ENCODE measurements around the gene NDUFC2.

NDUFC2 gene

DNA sequence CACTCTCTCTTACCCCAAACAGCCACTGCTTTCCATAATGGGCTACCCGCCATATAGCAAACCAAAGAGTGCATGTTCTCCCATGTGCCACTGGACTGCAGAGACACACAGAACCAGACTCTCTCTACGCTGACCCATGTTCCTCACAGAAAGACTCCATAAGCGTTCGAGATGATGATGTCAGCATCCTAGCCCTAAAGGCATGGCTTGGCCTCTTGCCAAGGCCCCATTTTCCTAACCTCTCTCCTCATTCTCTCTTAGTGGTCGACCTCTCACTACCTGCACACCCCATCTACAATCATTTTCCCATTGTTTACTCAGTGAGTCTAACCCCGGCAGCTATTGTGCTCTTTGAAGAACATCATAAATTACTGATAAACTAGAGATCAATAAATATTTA, 4.9 kb downstream of the NDUFC2 start:
- H3K27ac Mint-ChIP-seq (ENCODE audit: low read depth): no peak overlapping the region
- peaks cover 44% of the 10 kb centered on the region for H3K4me1 Mint-ChIP-seq
- H3K9me3 Mint-ChIP-seq: no peaks in the 10 kb centered on the region
- H3K36me3 Mint-ChIP-seq (ENCODE audit: insufficient read depth): peaks cover 24% of the 10 kb centered on the region
- H3K4me3 Mint-ChIP-seq: no peak overlapping the region
- ATAC-seq (replicated peaks; ENCODE audit: extremely low read depth, poor library complexity, severe bottlenecking): no peak
- H3K27me3 Mint-ChIP-seq: no peaks in the 10 kb centered on the region
- no peak for DNase-seq (ENCODE audit: low spot score in 2 of 2)

DNA sequence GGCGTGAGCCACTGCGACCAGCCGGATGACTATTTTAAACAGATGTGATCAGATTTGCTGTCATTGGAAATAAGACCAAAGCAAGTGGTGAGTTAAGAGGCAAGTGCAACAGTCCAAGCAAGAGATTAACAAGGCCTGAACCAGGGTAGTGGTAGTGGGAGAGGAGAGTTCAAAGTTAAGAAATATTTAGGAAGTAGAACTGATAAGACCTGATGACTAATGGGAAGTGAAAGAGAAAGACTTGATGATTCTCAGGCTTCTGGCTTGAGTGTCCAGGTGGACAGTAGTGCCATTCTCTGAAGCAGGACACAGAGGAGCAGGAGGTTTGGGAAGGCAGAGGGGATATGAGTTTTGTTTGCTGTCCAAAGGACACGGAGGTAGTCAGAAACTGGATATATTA, 7.2 kb downstream of the NDUFC2 start:
- Mint-ChIP-seq H3K4me3 (no peak overlapping the region), H3K9me3 (no peaks in the 10 kb centered on the region), H3K4me1 (peaks cover 40% of the 10 kb centered on the region), H3K27me3 (no peaks in the 10 kb centered on the region), H3K36me3 (ENCODE audit: insufficient read depth) (peaks cover 39% of the 10 kb centered on the region), H3K27ac (ENCODE audit: low read depth) (no peak overlapping the region)
- DNase-seq (ENCODE audit: low spot score in 2 of 2) (no peak), ATAC-seq (replicated peaks; ENCODE audit: extremely low read depth, poor library complexity, severe bottlenecking) (no peak)

DNA sequence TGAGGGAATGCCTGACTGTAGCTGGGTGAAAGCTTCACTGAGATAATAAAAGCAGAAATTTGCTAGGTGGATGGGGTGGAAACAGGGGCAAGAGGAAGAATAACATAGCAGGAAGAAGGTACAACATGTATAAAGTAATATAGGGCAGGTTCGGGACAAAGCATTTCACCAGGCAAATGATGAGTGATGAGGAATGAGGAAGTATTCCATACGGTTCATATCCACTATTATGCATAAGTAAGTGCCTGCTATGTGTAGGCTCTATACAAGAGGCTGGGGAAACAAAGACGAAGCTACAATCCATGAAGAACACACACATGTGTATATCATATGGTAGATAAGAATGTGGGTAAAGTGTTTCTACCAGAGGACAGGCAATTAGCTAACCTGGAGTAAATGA, 7.9 kb downstream of the NDUFC2 start:
- Mint-ChIP-seq H3K36me3 (ENCODE audit: insufficient read depth) (peaks cover 39% of the 10 kb centered on the region), H3K27ac (ENCODE audit: low read depth) (no peak overlapping the region)
- DNase-seq (ENCODE audit: low spot score in 2 of 2): no peak

DNA sequence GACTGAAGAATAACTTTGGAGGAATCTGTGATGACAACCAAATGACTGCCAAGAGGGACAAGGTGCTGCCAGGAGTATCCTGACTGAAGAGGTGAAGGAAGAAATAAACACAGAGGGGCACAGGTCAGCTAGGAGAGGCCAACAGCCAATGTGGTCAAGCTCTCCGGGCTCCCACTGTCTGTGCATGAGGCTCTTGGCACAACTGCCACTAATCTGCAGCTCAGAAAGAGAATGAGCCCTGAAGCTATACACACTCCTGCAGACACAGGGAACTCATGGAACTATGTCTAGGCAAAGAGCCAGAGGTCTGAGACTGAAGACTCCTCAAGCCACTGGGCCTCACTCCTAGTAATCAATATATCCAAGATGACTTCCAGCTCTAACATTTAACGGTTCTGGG, 9.0 kb downstream of the NDUFC2 start:
- no peaks in the 10 kb centered on the region for H3K9me3 Mint-ChIP-seq
- DNase-seq (ENCODE audit: low spot score in 2 of 2): no peak
- no peaks in the 10 kb centered on the region for H3K27me3 Mint-ChIP-seq
- H3K4me3 Mint-ChIP-seq: no peak overlapping the region
- ATAC-seq (replicated peaks; ENCODE audit: extremely low read depth, poor library complexity, severe bottlenecking): no peak
- H3K4me1 Mint-ChIP-seq: peaks cover 28% of the 10 kb centered on the region
- no peak overlapping the region for H3K27ac Mint-ChIP-seq (ENCODE audit: low read depth)
- peaks cover 39% of the 10 kb centered on the region for H3K36me3 Mint-ChIP-seq (ENCODE audit: insufficient read depth)

More for the DNA sequence above, 7.9 kb downstream of the NDUFC2 start:
- Mint-ChIP-seq H3K27me3 (no peaks in the 10 kb centered on the region), H3K4me1 (peaks cover 37% of the 10 kb centered on the region), H3K9me3 (no peaks in the 10 kb centered on the region), H3K4me3 (no peak overlapping the region)
- ATAC-seq (replicated peaks; ENCODE audit: extremely low read depth, poor library complexity, severe bottlenecking): no peak

DNA sequence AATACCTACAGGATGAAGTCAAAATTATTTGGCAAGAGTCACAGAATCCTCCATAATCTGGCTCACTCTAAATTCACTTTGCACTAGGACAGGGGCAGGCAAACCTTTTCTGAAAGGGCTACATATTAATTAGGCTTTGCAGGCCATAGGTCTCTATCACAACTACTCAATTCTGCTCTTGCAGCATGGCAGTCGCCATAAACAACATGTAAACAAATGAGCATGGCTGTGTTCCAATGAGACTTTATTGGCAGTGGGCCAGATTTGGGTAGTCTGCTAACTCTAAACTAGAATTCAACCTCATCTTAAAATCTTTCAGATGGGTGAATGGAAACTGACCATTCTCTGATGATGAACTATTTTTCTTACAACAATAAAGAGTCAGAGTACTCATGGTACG, 10.2 kb downstream of the NDUFC2 start:
- H3K4me1 Mint-ChIP-seq: peaks cover 20% of the 10 kb centered on the region
- peaks cover 38% of the 10 kb centered on the region for H3K36me3 Mint-ChIP-seq (ENCODE audit: insufficient read depth)
- H3K27ac Mint-ChIP-seq (ENCODE audit: low read depth): no peak overlapping the region
- H3K9me3 Mint-ChIP-seq: no peaks in the 10 kb centered on the region
- DNase-seq (ENCODE audit: low spot score in 2 of 2) (no peak), ATAC-seq (replicated peaks; ENCODE audit: extremely low read depth, poor library complexity, severe bottlenecking) (no peak)
- no peak overlapping the region for H3K4me3 Mint-ChIP-seq
- H3K27me3 Mint-ChIP-seq: no peaks in the 10 kb centered on the region

DNA sequence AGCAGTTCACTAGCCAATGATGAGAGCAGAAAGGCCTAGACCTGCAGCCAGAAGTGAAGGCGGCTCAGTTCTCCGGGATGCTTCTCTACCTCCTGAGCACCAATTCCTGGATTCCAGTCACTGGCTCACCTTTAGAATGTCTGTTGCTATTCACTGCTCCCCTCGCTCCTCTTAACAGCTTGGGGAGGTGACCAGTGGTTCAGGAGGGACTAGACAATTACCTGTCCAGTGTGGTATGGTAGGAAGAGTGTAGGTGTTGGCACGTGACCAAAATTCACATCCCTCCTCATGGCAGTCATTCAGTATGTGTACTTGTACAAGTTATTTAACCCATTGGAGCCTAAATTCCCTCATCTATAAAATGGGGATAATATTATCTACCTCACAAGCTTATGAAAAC, 12.0 kb downstream of the NDUFC2 start:
- DNase-seq (ENCODE audit: low spot score in 2 of 2): no peak
- Mint-ChIP-seq H3K9me3 (no peaks in the 10 kb centered on the region), H3K4me1 (peaks cover 13% of the 10 kb centered on the region), H3K27ac (ENCODE audit: low read depth) (no peak overlapping the region), H3K36me3 (ENCODE audit: insufficient read depth) (peaks cover 33% of the 10 kb centered on the region), H3K27me3 (no peaks in the 10 kb centered on the region), H3K4me3 (no peak overlapping the region)
- no peak for ATAC-seq (replicated peaks; ENCODE audit: extremely low read depth, poor library complexity, severe bottlenecking)

DNA sequence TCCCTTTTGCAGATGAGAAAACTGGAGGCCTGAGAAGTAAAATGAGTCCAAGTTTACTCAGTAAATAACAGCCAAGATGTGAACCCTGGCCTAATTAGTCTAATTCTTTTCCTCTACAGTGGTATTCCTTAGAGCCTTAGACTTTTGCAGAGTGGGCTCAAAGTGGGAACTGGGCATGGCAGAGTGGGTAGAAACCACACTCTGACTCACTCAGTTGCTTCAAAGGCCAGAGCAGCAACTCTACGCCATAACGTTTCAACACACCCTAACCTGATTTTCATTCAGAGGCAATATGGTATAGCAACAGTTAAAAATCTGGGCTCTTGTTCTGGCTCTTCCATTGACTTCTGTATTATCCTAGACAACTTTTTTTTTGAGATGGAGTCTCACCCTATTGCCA, 13.2 kb downstream of the NDUFC2 start:
- Mint-ChIP-seq H3K27me3 (no peaks in the 10 kb centered on the region), H3K4me1 (peaks cover 9% of the 10 kb centered on the region), H3K4me3 (no peak overlapping the region), H3K9me3 (no peaks in the 10 kb centered on the region), H3K27ac (ENCODE audit: low read depth) (no peak overlapping the region), H3K36me3 (ENCODE audit: insufficient read depth) (peaks cover 29% of the 10 kb centered on the region)
- DNase-seq (ENCODE audit: low spot score in 2 of 2) (no peak), ATAC-seq (replicated peaks; ENCODE audit: extremely low read depth, poor library complexity, severe bottlenecking) (no peak)

DNA sequence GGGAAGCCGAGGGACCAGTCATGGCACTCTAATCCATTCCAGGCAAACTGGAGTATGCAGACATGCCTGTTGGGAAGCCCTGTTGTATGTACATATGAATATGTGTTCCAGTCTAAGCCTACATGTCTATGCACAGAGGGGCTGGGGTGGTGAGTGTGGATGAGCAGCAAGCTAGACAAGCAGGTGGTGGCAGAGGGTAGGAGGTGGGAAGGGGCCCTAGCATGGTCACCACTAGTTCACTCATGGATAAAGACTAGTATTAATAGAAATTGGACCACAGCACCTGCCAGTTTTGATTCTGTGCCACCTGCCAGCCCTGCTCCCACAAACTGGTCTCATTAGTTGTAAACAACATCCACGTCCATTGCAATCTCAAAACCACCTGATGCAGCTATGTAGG, 14.5 kb downstream of the NDUFC2 start:
- Mint-ChIP-seq H3K27me3 (no peaks in the 10 kb centered on the region), H3K27ac (ENCODE audit: low read depth) (no peak overlapping the region), H3K9me3 (no peaks in the 10 kb centered on the region), H3K36me3 (ENCODE audit: insufficient read depth) (peaks cover 19% of the 10 kb centered on the region), H3K4me3 (no peak overlapping the region), H3K4me1 (peaks cover 8% of the 10 kb centered on the region)
- ATAC-seq (replicated peaks; ENCODE audit: extremely low read depth, poor library complexity, severe bottlenecking) (no peak), DNase-seq (ENCODE audit: low spot score in 2 of 2) (no peak)

DNA sequence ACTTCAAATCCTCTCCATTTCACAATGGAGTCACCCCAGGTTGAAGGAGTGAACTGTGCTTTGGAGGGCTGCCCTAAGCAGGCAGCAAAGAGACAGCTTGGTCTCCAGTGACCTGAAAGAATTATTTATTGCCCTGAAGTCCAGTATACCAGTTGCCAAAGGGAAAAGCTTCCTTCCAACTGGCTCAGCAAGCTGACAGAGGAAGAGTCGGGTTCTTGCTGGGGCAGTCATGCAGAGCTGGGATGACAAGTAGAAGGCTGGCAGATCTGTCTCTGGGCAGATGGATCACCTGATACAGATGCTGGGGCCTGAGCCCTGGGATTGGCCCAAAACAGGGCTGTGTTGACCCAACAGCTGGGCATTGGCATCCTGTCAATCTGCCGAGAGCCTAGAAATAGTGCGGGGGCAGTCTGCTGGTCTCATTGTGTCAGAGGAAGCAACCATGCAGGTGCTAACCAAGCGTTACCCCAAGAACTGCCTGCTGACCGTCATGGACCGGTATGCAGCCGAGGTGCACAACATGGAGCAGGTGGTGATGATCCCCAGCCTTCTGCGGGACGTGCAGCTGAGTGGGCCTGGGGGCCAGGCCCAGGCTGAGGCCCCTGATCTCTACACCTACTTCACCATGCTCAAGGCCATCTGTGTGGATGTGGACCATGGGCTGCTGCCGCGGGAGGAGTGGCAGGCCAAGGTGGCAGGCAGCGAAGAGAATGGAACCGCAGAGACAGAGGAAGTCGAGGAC, 16.1 kb downstream of the NDUFC2 start, which contains the start of gene THRSP:
Gene THRSP (plus strand): TSS at position 422 of the 742 bp plus-strand sequence. CDS start 21 bp downstream, at position 443.
- no peaks in the 10 kb centered on the region for H3K9me3 Mint-ChIP-seq
- no peaks in the 10 kb centered on the region for H3K27me3 Mint-ChIP-seq
- peaks cover 7% of the 10 kb centered on the region for H3K36me3 Mint-ChIP-seq (ENCODE audit: insufficient read depth)
- peaks cover 8% of the 10 kb centered on the region for H3K4me1 Mint-ChIP-seq
- no peak within 1 kb of the TSS for H3K27ac Mint-ChIP-seq (ENCODE audit: low read depth)
- no peak within 1 kb of the TSS for H3K4me3 Mint-ChIP-seq
- DNase-seq (ENCODE audit: low spot score in 2 of 2) (no peak), ATAC-seq (replicated peaks; ENCODE audit: extremely low read depth, poor library complexity, severe bottlenecking) (no peak)

DNA sequence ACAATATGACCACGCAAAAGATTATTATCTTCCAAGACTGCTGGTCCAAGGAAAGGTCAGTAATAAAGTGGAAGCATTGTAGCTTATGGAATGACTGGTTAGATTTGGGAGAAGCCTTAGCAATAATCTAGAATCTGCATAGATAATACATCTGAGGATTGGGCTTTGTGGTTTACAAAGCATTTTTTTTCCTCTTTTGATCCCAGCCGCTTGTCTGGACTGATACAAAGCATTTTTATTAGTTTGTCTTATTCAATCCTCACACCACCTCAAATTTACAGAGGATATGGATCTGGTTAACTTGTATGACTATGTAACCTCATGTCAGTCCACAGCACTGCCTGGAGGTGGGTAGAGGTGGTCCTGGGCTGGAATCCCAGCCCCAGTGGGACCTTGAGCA, 17.0 kb downstream of the NDUFC2 start:
- H3K4me3 Mint-ChIP-seq: no peak overlapping the region
- no peaks in the 10 kb centered on the region for H3K9me3 Mint-ChIP-seq
- H3K27me3 Mint-ChIP-seq: no peaks in the 10 kb centered on the region
- peak overlapping the region; percentile 57 for H3K27ac Mint-ChIP-seq (ENCODE audit: low read depth)
- no peak for ATAC-seq (replicated peaks; ENCODE audit: extremely low read depth, poor library complexity, severe bottlenecking)
- no peak for DNase-seq (ENCODE audit: low spot score in 2 of 2)
- H3K4me1 Mint-ChIP-seq: peaks cover 3% of the 10 kb centered on the region
- peaks cover 2% of the 10 kb centered on the region for H3K36me3 Mint-ChIP-seq (ENCODE audit: insufficient read depth)

DNA sequence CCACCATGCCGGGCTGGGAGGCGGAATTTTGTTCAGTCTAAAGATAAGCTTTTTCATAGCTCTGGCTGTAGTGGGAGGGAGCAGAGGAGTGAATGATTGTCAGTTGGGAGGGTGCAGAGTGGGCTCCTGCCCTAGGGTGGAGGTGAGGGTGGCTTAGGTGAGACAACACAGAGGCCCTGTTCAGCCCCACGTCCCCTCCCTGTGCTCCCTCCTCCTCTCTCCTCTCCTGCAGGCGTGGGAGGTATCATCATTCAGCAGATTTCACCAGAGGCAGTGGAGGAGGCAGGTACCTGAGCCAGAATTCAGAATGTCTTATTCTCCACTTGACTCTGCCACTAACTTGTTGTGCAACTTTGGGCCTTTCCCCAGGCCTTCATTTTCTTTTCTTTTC, 17.7 kb downstream of the NDUFC2 start:
- peak overlapping the region; percentile 57 for H3K27ac Mint-ChIP-seq (ENCODE audit: low read depth)
- no peaks in the 10 kb centered on the region for H3K9me3 Mint-ChIP-seq
- no peak overlapping the region for H3K4me3 Mint-ChIP-seq
- ATAC-seq (replicated peaks; ENCODE audit: extremely low read depth, poor library complexity, severe bottlenecking) (no peak), DNase-seq (ENCODE audit: low spot score in 2 of 2) (no peak)
- H3K27me3 Mint-ChIP-seq: no peaks in the 10 kb centered on the region
- H3K4me1 Mint-ChIP-seq: no peaks in the 10 kb centered on the region
- H3K36me3 Mint-ChIP-seq (ENCODE audit: insufficient read depth): no peaks in the 10 kb centered on the region

DNA sequence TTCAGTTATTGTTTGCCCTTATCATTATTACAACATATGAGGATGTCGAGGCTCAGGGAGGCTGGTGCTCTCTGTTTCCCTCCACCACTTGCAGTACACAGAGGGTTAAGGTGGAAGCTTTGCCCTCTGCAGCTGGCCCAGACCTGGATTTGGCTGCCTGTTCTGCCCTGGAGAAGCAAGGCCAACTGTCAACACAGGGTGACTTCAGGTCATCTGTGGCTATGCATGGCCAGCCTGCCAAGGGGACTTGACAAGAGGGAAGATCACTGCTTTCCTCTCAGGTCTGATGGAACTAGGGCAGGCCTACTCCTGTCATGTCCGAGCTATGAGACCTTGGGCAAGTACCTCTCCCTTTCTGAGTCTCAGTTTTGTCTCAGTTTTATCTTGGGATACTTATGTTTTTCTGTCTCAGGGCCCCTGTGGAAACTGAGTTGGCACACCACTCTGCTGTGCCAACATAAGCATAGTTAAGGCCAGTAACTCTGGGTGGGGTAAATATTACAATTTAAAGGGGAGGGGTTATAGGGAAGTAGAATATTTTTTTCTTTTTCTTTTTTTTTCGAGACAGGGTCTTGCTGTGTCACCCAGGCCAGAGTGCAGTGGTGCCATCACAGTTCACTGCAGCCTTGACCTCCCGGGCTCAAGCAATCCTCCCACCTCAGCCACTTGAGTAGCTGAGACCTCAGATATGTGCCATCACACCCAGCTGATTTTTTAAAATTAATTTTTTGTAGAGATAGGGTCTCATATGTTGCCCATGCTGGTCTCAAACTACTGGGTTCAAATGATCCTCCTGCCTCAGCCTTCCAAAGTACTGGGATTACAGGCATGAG, 18.4 kb downstream of the NDUFC2 start:
- no peak overlapping the region for H3K27ac Mint-ChIP-seq (ENCODE audit: low read depth)
- H3K27me3 Mint-ChIP-seq: no peaks in the 10 kb centered on the region
- no peak overlapping the region for H3K4me3 Mint-ChIP-seq
- H3K4me1 Mint-ChIP-seq: no peaks in the 10 kb centered on the region
- H3K36me3 Mint-ChIP-seq (ENCODE audit: insufficient read depth): no peaks in the 10 kb centered on the region
- no peaks in the 10 kb centered on the region for H3K9me3 Mint-ChIP-seq
- DNase-seq (ENCODE audit: low spot score in 2 of 2) (no peak), ATAC-seq (replicated peaks; ENCODE audit: extremely low read depth, poor library complexity, severe bottlenecking) (no peak)

DNA sequence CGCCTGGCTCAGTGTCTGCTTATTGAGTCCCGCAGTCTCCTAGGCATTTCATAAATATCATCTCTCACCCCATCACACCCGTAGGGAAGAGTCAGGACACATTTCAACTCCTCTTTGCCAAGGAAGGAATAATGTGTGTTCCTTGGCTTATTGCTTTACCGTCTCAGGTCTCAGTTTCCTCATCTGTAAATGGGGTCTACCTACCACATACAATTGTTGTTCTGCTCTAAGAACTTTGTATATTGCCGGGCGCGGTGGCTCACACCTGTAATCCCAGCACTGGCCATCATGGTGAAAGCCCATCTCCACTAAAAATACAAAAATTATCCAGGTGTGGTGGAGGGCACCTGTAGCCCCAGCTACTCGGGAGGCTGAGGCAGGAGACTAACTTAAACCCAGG, 19.1 kb downstream of the NDUFC2 start:
- no peak overlapping the region for H3K4me3 Mint-ChIP-seq

More for the DNA sequence above, 19.1 kb downstream of the NDUFC2 start:
- DNase-seq (ENCODE audit: low spot score in 2 of 2) (no peak), ATAC-seq (replicated peaks; ENCODE audit: extremely low read depth, poor library complexity, severe bottlenecking) (no peak)
- Mint-ChIP-seq H3K36me3 (ENCODE audit: insufficient read depth) (no peaks in the 10 kb centered on the region), H3K9me3 (no peaks in the 10 kb centered on the region), H3K4me1 (no peaks in the 10 kb centered on the region), H3K27ac (ENCODE audit: low read depth) (no peak overlapping the region), H3K27me3 (no peaks in the 10 kb centered on the region)

All from central memory CD8-positive, alpha-beta T cell (primary cell).